Prostate gland (tissue), 2 donors: ENCODE data around the gene FN3K. TPM values are rescaled to one million over a fixed set of nuclear protein-coding genes. Genes with fewer than 3 reads are reported as not detected.

ENCODE experiments used
- DNase-seq: peaks from one replicate; pipeline ENCODE4 v3.0.0-alpha.2; 2019; ENCODE audit warnings: low spot score
- H3K27ac ChIP-seq, 2 donors: fragments of 200-600 bp; sonication (generic); 2 replicates each; pipeline ENCODE4 v1.5.1; 2017 to 2019
- H3K27me3 ChIP-seq: fragments of 200-600 bp; sonication (generic); replicated peaks from 2 replicates; pipeline ENCODE4 v1.5.1; 2019; ENCODE audit not compliant: insufficient read depth
- H3K36me3 ChIP-seq, 2 donors: fragments of 200-600 bp; sonication (generic); 1 replicate in 1 of 2; 2 replicates in 1 of 2; pipeline versions ENCODE4 v1.5.1 to v1.8.1; 2017 to 2019
- H3K4me1 ChIP-seq: fragments of 200-600 bp; sonication (generic); replicated peaks from 2 replicates; pipeline ENCODE4 v1.5.1; 2019
- H3K4me3 ChIP-seq, 2 donors: fragments of 200-600 bp; sonication (generic); 2 replicates each; pipeline ENCODE4 v1.5.1; 2017 to 2019
- H3K9me3 ChIP-seq: fragments of 200-600 bp; sonication (generic); 2 replicates; pipeline ENCODE4 v1.5.1; 2017
- CTCF ChIP-seq, 4 experiments: fragments of 200-600 bp in 2 of 4; fragments of 450-650 bp in 2 of 4; sonication (generic) in 2 of 4; IDR thresholded peaks; 1 replicate in 3 of 4; 2 replicates in 1 of 4; pipeline ENCODE4 v1.5.1; 2016 to 2019; ENCODE audit warnings: antibody characterized with exemption in 4 of 4, mild to moderate bottlenecking in 2 of 4, moderate library complexity in 2 of 4
- POLR2A ChIP-seq: fragments of 450-650 bp; IDR thresholded peaks from one replicate; pipeline ENCODE4 v1.6.1; 2016; ENCODE audit warnings: antibody characterized with exemption, mild to moderate bottlenecking
- POLR2AphosphoS5 ChIP-seq: sonication (generic); formaldehyde crosslinking; IDR thresholded peaks from one replicate; pipeline ENCODE4 v1.6.1; 2017; ENCODE audit warnings: antibody characterized with exemption
- WGBS: methylation state at CpG from one replicate; pipeline ENCODE4 v1.1.5; 2018; 5-methylcytosine and 5-hydroxymethylcytosine counted together
- intact Hi-C: fragments of 100-400 bp; cut with DNase I; formaldehyde crosslinking; loops from one replicate; pipeline ENCODE4 v1.14.2; 2022
- total RNA-seq, 2 donors: library from RNA; depleted of rRNA; stranded (reverse); fragments of >200 nt; gene quantifications; one replicate each; pipeline ENCODE4 v1.1.0, GENCODE V29; 2016

The FN3K gene
- total RNA-seq, 2 donors from 2014 or later: 16.9 to 32.2 TPM

GRCh38 chr17:82789051-82789592 is 53.7 kb downstream of the FN3K start:
- Histone ChIP-seq H3K36me3 (no peaks in the 10 kb centered on the region), H3K27me3 (no peaks in the 10 kb centered on the region), H3K27ac (no peak overlapping the region), H3K4me3 (no peak overlapping the region), H3K4me1 (peaks cover 2% of the 10 kb centered on the region), H3K9me3 (no peaks in the 10 kb centered on the region)
- DNase-seq: no peak
- TF ChIP-seq POLR2A: no peak
- TF ChIP-seq POLR2AphosphoS5: no peak
- no peak for TF ChIP-seq CTCF (IDR thresholded peaks at IDR 0.05)
- intact Hi-C loops: no loop called here
- WGBS: 77% methylated on average over 10 of the region's 19 CpGs

- Histone ChIP-seq H3K36me3 (no peaks in the 10 kb centered on the region), H3K9me3 (no peaks in the 10 kb centered on the region), H3K4me1 (peaks cover 2% of the 10 kb centered on the region), H3K27ac (no peak overlapping the region), H3K4me3 (no peak overlapping the region), H3K27me3 (no peaks in the 10 kb centered on the region)
- TF ChIP-seq CTCF (IDR thresholded peaks at IDR 0.05): no peak
- TF ChIP-seq POLR2A: no peak
- no peak for TF ChIP-seq POLR2AphosphoS5
- DNase-seq: no peak
- WGBS: 93% methylated on average over 18 of the region's 18 CpGs
- intact Hi-C loops: no loop called here
These were observed 54.4 kb downstream of the FN3K start for GRCh38 chr17:82789806-82790205.

GRCh38 chr17:82790391-82790790 is 55.0 kb downstream of the FN3K start:
- H3K27ac ChIP-seq: no peak overlapping the region
- WGBS: 93% methylated on average over 12 of the region's 13 CpGs
- DNase-seq: no peak
- no peaks in the 10 kb centered on the region for H3K9me3 ChIP-seq
- no peak overlapping the region for H3K4me3 ChIP-seq
- peaks cover 2% of the 10 kb centered on the region for H3K4me1 ChIP-seq
- no peaks in the 10 kb centered on the region for H3K27me3 ChIP-seq
- no peaks in the 10 kb centered on the region for H3K36me3 ChIP-seq
- intact Hi-C loops: no loop called here
- TF ChIP-seq POLR2A (no peak), CTCF (IDR thresholded peaks at IDR 0.05) (no peak), POLR2AphosphoS5 (no peak)

- Histone ChIP-seq H3K9me3 (no peaks in the 10 kb centered on the region), H3K36me3 (no peaks in the 10 kb centered on the region), H3K27ac (no peak overlapping the region), H3K27me3 (no peaks in the 10 kb centered on the region), H3K4me3 (no peak overlapping the region), H3K4me1 (peaks cover 2% of the 10 kb centered on the region)
- intact Hi-C loops: no loop called here
- TF ChIP-seq CTCF (IDR thresholded peaks at IDR 0.05) (no peak), POLR2A (no peak), POLR2AphosphoS5 (no peak)
- DNase-seq: no peak
- 77% methylated on average over 12 of the region's 12 CpGs for WGBS
These were observed 56.1 kb downstream of the FN3K start for GRCh38 chr17:82791532-82791931.

- no peaks in the 10 kb centered on the region for H3K36me3 ChIP-seq
These were observed 58.7 kb downstream of the FN3K start for GRCh38 chr17:82793974-82794630.

More at GRCh38 chr17:82793974-82794630, 58.7 kb downstream of the FN3K start:
- intact Hi-C loops: no loop called here
- no peak overlapping the region for H3K4me3 ChIP-seq
- 40% methylated on average over 15 of the region's 15 CpGs for WGBS
- no peaks in the 10 kb centered on the region for H3K9me3 ChIP-seq
- H3K27ac ChIP-seq: peak overlapping the region in 1 of 2 donors; percentile 11
- H3K27me3 ChIP-seq: no peaks in the 10 kb centered on the region
- H3K4me1 ChIP-seq: no peaks in the 10 kb centered on the region
- TF ChIP-seq POLR2AphosphoS5: peak; percentile 26
- TF ChIP-seq POLR2A: no peak
- peak; percentile 53 for DNase-seq
